Breast epithelium (tissue), 3 donors: Measurements from ENCODE around the gene HDAC4.

ENCODE experiments used
- POLR2A ChIP-seq: fragments of 450-650 bp; IDR thresholded peaks from one replicate; pipeline ENCODE4 v1.6.1; 2016; ENCODE audit warnings: antibody characterized with exemption, mild to moderate bottlenecking, moderate library complexity
- POLR2AphosphoS5 ChIP-seq, 3 donors: sonication (generic); formaldehyde crosslinking; IDR thresholded peaks; one replicate each; pipeline ENCODE4 v1.6.1; 2017; ENCODE audit warnings: antibody characterized with exemption in 3 of 3
- TF ChIP-seq, protein P1 (sequence below), 3 donors: fragments of 450-650 bp; IDR thresholded peaks; one replicate each; pipeline ENCODE4 v1.5.1; 2016 to 2017; ENCODE audit warnings: antibody characterized with exemption in 3 of 3, mild to moderate bottlenecking in 3 of 3, moderate library complexity in 3 of 3

DNA sequence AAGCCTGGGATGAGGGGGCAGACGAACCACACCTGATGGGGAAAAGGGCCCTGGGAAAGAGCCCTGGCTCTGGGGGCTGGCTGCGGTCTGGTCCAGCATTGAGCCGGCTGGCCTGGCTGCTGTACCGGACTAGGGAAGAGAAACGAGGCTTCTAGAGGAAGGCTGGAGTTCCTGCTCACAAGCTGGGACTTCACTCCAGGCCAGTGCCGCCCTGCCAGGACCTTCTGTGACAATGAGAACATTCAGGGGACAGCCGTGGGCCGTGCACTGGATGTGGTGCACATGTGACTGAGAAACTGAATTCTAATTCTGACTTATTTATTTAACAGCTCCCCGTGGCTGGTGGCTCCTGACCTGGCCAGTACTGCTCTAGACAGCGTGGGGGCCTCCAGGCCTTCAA, 269.3 kb downstream of the HDAC4 start:
- TF ChIP-seq, protein P1, sequence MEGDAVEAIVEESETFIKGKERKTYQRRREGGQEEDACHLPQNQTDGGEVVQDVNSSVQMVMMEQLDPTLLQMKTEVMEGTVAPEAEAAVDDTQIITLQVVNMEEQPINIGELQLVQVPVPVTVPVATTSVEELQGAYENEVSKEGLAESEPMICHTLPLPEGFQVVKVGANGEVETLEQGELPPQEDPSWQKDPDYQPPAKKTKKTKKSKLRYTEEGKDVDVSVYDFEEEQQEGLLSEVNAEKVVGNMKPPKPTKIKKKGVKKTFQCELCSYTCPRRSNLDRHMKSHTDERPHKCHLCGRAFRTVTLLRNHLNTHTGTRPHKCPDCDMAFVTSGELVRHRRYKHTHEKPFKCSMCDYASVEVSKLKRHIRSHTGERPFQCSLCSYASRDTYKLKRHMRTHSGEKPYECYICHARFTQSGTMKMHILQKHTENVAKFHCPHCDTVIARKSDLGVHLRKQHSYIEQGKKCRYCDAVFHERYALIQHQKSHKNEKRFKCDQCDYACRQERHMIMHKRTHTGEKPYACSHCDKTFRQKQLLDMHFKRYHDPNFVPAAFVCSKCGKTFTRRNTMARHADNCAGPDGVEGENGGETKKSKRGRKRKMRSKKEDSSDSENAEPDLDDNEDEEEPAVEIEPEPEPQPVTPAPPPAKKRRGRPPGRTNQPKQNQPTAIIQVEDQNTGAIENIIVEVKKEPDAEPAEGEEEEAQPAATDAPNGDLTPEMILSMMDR (IDR thresholded peaks at IDR 0.05) = no peak
- TF ChIP-seq POLR2A = no peak
- TF ChIP-seq POLR2AphosphoS5 (IDR thresholded peaks at IDR 0.05) = no peak
